A549 (cell line): Measurements from ENCODE around the gene TCEAL6. TPM values are rescaled to one million over a fixed set of nuclear protein-coding genes. Genes with fewer than 3 reads are reported as not detected.
"Not testable (repeated sequence)": the region's sequence is repeated elsewhere in the genome, so short reads cannot be mapped to it uniquely, and the experiment has no call there.

Source experiments
- ATAC-seq, 2 experiments: fragments of 200-7000 bp in 1 of 2; fragments of >200 bp in 1 of 2; cut with Nextera tagmentation in 1 of 2; cut with Tn5 transposase in 1 of 2; 3 replicates each; pipeline versions ENCODE4 v1.8.0 to v1.9.1; 2018 to 2020; ENCODE audit warnings: mild to moderate bottlenecking in 1 of 2, moderate library complexity in 1 of 2
- CTCF ChIA-PET: fragments of 300-600 bp; sonication (Branson Sonifier 250); formaldehyde crosslinking; extraction: SDS; loops from one replicate; lab custom pipeline; 2021; ENCODE audit warnings: antibody characterized with exemption, inconsistent platforms; lab: Yijun Ruan, JAX
- POLR2A ChIA-PET: fragments of 350-600 bp; formaldehyde crosslinking; extraction: SDS; loops from one replicate; lab custom pipeline; 2021; ENCODE audit warnings: antibody characterized with exemption, inconsistent platforms; lab: Yijun Ruan, JAX
- DNase-seq, 2 experiments: peaks; one replicate each; pipeline versions ENCODE4 v3.0.0 to v3.0.0-alpha.2; 2011 to 2016; ENCODE audit warnings: low read depth in 1 of 2, low spot score in 1 of 2
- FAIRE-seq: peaks from 2 replicates; lab custom pipeline; 2011; peaks lifted over from hg19 to GRCh38; lab: Jason Lieb, UNC
- H3K27ac ChIP-seq, 2 experiments: fragments of >200 bp; sonication (Bioruptor Twin); formaldehyde crosslinking; 3 replicates each; pipeline ENCODE4 v1.5.1; 2016 to 2017
- H3K4me1 ChIP-seq: fragments of >200 bp; sonication (Bioruptor Twin); formaldehyde crosslinking; 3 replicates; pipeline ENCODE4 v1.6.1; 2016
- H3K4me2 ChIP-seq: fragments of >200 bp; sonication (Bioruptor Twin); formaldehyde crosslinking; 3 replicates; pipeline ENCODE4 v1.6.1; 2016
- H3K4me3 ChIP-seq: fragments of >200 bp; sonication (Bioruptor Twin); formaldehyde crosslinking; 3 replicates; pipeline ENCODE4 v1.5.1; 2016
- H3K9me3 ChIP-seq: fragments of >200 bp; sonication (Bioruptor Twin); formaldehyde crosslinking; 3 replicates; pipeline ENCODE4 v1.6.1; 2016
- CBX8 ChIP-seq: fragments of 200-600 bp; sonication (generic); IDR thresholded peaks from 2 replicates; pipeline ENCODE4 v1.6.1; 2016
- CHD4 ChIP-seq: fragments of 200-600 bp; sonication (generic); IDR thresholded peaks from 2 replicates; pipeline ENCODE4 v1.6.1; 2016; ENCODE audit warnings: antibody characterized with exemption, mild to moderate bottlenecking, borderline replicate concordance
- GATA3 ChIP-seq: IDR thresholded peaks from 2 replicates; pipeline ENCODE4 v1.6.1; 2012; ENCODE audit warnings: borderline replicate concordance
- HEYL ChIP-seq: fragments of 250-450 bp; sonication (Bioruptor Pico); IDR thresholded peaks from 2 replicates; pipeline ENCODE4 v1.8.0; 2021; ENCODE audit warnings: mild to moderate bottlenecking, moderate library complexity
- HOXB13 ChIP-seq: fragments of 250-450 bp; sonication (Bioruptor Pico); IDR thresholded peaks from 2 replicates; pipeline ENCODE4 v1.5.0; 2020; ENCODE audit warnings: low read depth, mild to moderate bottlenecking, moderate library complexity
- JUNB ChIP-seq: fragments of >200 bp; sonication (Bioruptor Twin); formaldehyde crosslinking; IDR thresholded peaks from 2 replicates; pipeline ENCODE4 v1.6.1; 2016
- MAX ChIP-seq: IDR thresholded peaks from 2 replicates; pipeline ENCODE4 v1.6.1; 2012
- MYC ChIP-seq: IDR thresholded peaks from 2 replicates; pipeline ENCODE4 v1.6.1; 2012; ENCODE audit warnings: mild to moderate bottlenecking, inconsistent platforms, low read length, improper control_type of control experiment, borderline replicate concordance
- NFE2L2 ChIP-seq: fragments of 150-350 bp; conservative IDR thresholded peaks from 2 replicates; pipeline ENCODE4 v1.6.1; 2014; ENCODE audit warnings: low read length
- PHF8 ChIP-seq: fragments of 200-600 bp; sonication (generic); IDR thresholded peaks from 2 replicates; pipeline ENCODE4 v1.6.1; 2016; ENCODE audit warnings: low read depth, mild to moderate bottlenecking, antibody characterized with exemption, moderate library complexity, borderline replicate concordance
- POLR2AphosphoS2 ChIP-seq: conservative IDR thresholded peaks from 2 replicates; pipeline ENCODE4 v1.6.1; 2012; ENCODE audit warnings: low read length, improper control_type of control experiment, inconsistent platforms
- RARB ChIP-seq: fragments of 250-450 bp; sonication (Bioruptor Pico); IDR thresholded peaks from 2 replicates; pipeline ENCODE4 v1.8.0; 2021; ENCODE audit warnings: mild to moderate bottlenecking, moderate library complexity
- RFX5 ChIP-seq: fragments of 450-650 bp; IDR thresholded peaks from 2 replicates; pipeline ENCODE4 v1.7.1; 2014; ENCODE audit warnings: antibody characterized with exemption, mild to moderate bottlenecking, moderate library complexity
- SMC3 ChIP-seq: fragments of >200 bp; sonication (Bioruptor Twin); formaldehyde crosslinking; IDR thresholded peaks from 3 replicates; pipeline ENCODE4 v1.6.1; 2018; ENCODE audit warnings: inconsistent platforms
- SREBF2 ChIP-seq: fragments of 450-650 bp; IDR thresholded peaks from 2 replicates; pipeline ENCODE4 v1.6.1; 2014; ENCODE audit warnings: mild to moderate bottlenecking, moderate library complexity
- USF2 ChIP-seq: fragments of 450-650 bp; IDR thresholded peaks from 2 replicates; pipeline ENCODE4 v1.6.1; 2014; ENCODE audit warnings: antibody characterized with exemption
- ZFP36 ChIP-seq: fragments of 450-650 bp; IDR thresholded peaks from 2 replicates; pipeline ENCODE4 v1.6.1; 2014; ENCODE audit warnings: borderline replicate concordance; ENCODE audit not compliant: partially characterized antibody
- ZSCAN20 ChIP-seq: fragments of 250-450 bp; sonication (Bioruptor Pico); IDR thresholded peaks from 2 replicates; pipeline ENCODE4 v1.8.0; 2022; ENCODE audit warnings: mild to moderate bottlenecking, moderate library complexity
- WGBS: methylation state at CpG from one replicate; pipeline ENCODE4 v1.1.6; 2017; ENCODE audit errors: missing lambda C conversion rate; 5-methylcytosine and 5-hydroxymethylcytosine counted together
- polyA plus RNA-seq, 4 experiments: library from polyadenylated mRNA; depleted of rRNA in 3 of 4; stranded (reverse); fragments of >200 nt; fragmentation: RNase III in 1 of 4; extraction: RNeasy Plus Mini Kit Qiagen cat#74134 plus additional on column Dnase treatment in 1 of 4; gene quantifications; 2 replicates in 3 of 4; 3 replicates in 1 of 4; pipeline ENCODE4 v1.2.3, GENCODE V29; 2011 to 2017
- TF ChIP-seq, protein P1 (sequence below): fragments of 250-450 bp; sonication (Bioruptor Pico); IDR thresholded peaks from 2 replicates; pipeline ENCODE4 v1.5.0; 2021; ENCODE audit warnings: mild to moderate bottlenecking, moderate library complexity, borderline replicate concordance

Gene TCEAL6
- polyA plus RNA-seq, 2 of the 4 experiments (the other 2 are of a cell fraction), result not detected

- CTCF ChIA-PET, result no interaction called here
- no peak for TF ChIP-seq ZSCAN20 (CRISPR knock-in tag)
- no peak for TF ChIP-seq HEYL (CRISPR knock-in tag)
- no peak for TF ChIP-seq NFE2L2
- TF ChIP-seq MYC, result no peak
- TF ChIP-seq, protein P1, sequence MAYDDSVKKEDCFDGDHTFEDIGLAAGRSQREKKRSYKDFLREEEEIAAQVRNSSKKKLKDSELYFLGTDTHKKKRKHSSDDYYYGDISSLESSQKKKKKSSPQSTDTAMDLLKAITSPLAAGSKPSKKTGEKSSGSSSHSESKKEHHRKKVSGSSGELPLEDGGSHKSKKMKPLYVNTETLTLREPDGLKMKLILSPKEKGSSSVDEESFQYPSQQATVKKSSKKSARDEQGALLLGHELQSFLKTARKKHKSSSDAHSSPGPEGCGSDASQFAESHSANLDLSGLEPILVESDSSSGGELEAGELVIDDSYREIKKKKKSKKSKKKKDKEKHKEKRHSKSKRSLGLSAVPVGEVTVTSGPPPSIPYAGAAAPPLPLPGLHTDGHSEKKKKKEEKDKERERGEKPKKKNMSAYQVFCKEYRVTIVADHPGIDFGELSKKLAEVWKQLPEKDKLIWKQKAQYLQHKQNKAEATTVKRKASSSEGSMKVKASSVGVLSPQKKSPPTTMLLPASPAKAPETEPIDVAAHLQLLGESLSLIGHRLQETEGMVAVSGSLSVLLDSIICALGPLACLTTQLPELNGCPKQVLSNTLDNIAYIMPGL, result no peak
- TF ChIP-seq USF2, result no peak
- Histone ChIP-seq H3K4me2 (no peak overlapping the region), H3K4me3 (no peak overlapping the region), H3K4me1 (no peaks in the 10 kb centered on the region), H3K9me3 (no peaks in the 10 kb centered on the region), H3K27ac (no peak overlapping the region)
- no peak for DNase-seq
- POLR2A ChIA-PET, result no interaction called here
- WGBS, result 9% methylated on average over 8 of the region's 8 CpGs
- ATAC-seq, result no peak
- FAIRE-seq, result peak; percentile 51
Observed at GRCh38 chrX:102126863-102127262, 15.4 kb downstream of the TCEAL6 start.

GRCh38 chrX:102126080-102126818 is 16.0 kb downstream of the TCEAL6 start:
- H3K4me1 ChIP-seq, DNase-seq, FAIRE-seq, CTCF ChIA-PET, H3K9me3 ChIP-seq, ATAC-seq, H3K4me2 ChIP-seq, POLR2A ChIA-PET, H3K4me3 ChIP-seq, H3K27ac ChIP-seq: not testable (repeated sequence)
- 47% methylated on average over 11 of the region's 21 CpGs for WGBS

GRCh38 chrX:102125436-102125835 is 16.8 kb downstream of the TCEAL6 start, which contains the start of gene TCEAL2:
TCEAL2 (plus strand) TSS chrX:102125679; CDS start chrX:102126831, 1,152 bp downstream.
- H3K4me3 ChIP-seq, FAIRE-seq: not testable (repeated sequence)

GRCh38 chrX:102125014-102125413 is 17.3 kb downstream of the TCEAL6 start:
- H3K27ac ChIP-seq, DNase-seq, FAIRE-seq, CTCF ChIA-PET, H3K9me3 ChIP-seq, ATAC-seq, H3K4me3 ChIP-seq, POLR2A ChIA-PET, H3K4me1 ChIP-seq: not testable (repeated sequence)
- H3K4me2 ChIP-seq, result peak overlapping the region; percentile 53; the same call in 2 of the 3 replicates
- 12% methylated on average over 5 of the region's 10 CpGs for WGBS

More at GRCh38 chrX:102125436-102125835, 16.8 kb downstream of the TCEAL6 start, which contains the start of gene TCEAL2:
- POLR2A ChIA-PET, CTCF ChIA-PET, H3K4me1 ChIP-seq, DNase-seq, H3K9me3 ChIP-seq, H3K27ac ChIP-seq, ATAC-seq: not testable (repeated sequence)
- 10% methylated on average over 4 of the region's 38 CpGs for WGBS
- H3K4me2 ChIP-seq, result peak within 1 kb of the TSS; percentile 53; the same call in 2 of the 3 replicates

DNA sequence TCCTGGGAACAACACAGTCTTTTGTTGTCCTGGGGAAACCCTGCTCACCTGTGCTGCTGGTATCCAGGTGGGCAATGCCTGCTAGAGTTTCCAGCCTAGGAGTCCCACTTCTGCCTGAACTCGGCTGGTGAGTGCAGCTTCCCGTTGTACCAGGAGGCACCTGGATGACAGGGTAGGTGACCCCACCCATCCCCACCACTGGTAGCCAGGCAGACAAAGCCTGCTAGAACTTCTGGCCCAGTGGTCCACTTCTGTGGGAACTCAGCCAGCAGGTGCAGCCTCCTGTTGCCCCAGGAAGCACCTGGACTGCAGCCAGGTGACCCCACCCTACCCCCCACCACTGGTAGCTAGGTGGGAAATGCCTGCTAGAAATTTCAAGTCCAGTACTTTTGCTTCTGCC is 26.5 kb downstream of the TCEAL6 start:
- ChIA-PET CTCF (no interaction called here), POLR2A (no interaction called here)
- ATAC-seq (no peak), DNase-seq (no peak), FAIRE-seq (no peak)
- H3K9me3 ChIP-seq, result no peaks in the 10 kb centered on the region
- H3K4me1 ChIP-seq, result no peaks in the 10 kb centered on the region
- no peak overlapping the region for H3K27ac ChIP-seq
- H3K4me3 ChIP-seq, result no peak overlapping the region
- no CpG with 5 or more reads among the region's 2 CpGs for WGBS
- H3K4me2 ChIP-seq, result no peak overlapping the region
- TF ChIP-seq JUNB, result no peak
- TF ChIP-seq RARB (CRISPR knock-in tag), result no peak
- no peak for TF ChIP-seq SMC3
- no peak for TF ChIP-seq CBX8
- TF ChIP-seq SREBF2, result no peak
- TF ChIP-seq MAX, result no peak
- TF ChIP-seq PHF8, result no peak
- TF ChIP-seq CHD4, result no peak
- TF ChIP-seq ZFP36, result no peak
- no peak for TF ChIP-seq RFX5
- TF ChIP-seq, protein P1, result no peak
- no peak for TF ChIP-seq HEYL (CRISPR knock-in tag)
- TF ChIP-seq MYC, result no peak
- TF ChIP-seq POLR2AphosphoS2, result no peak
- TF ChIP-seq NFE2L2, result no peak
- TF ChIP-seq HOXB13 (CRISPR knock-in tag), result no peak
- no peak for TF ChIP-seq GATA3
